ENCODE data around the gene NCBP3.

Gene NCBP3

GRCh38 chr17:3815122-3815521 lies 30.9 kb downstream of the NCBP3 start:
- Histone ChIP-seq H2AK5ac (ENCODE audit: low read length) (no peak overlapping the region), H3K36me3 (ENCODE audit: control insufficient read depth in 1 of 2, insufficient read depth in 2 of 2, low read length in 2 of 2) (peaks cover 49 to 65% of the 10 kb centered on the region in 2 experiments), H3K14ac (ENCODE audit: low read length) (no peak overlapping the region), H2AFZ (ENCODE audit: insufficient read depth, low read length, poor library complexity) (no peak overlapping the region), H3K79me1 (ENCODE audit: low read length) (no peaks in the 10 kb centered on the region), H3K4me1 (ENCODE audit: control insufficient read depth in 1 of 2, insufficient read depth in 2 of 2, low read length in 2 of 2) (no peaks in the 10 kb centered on the region), H3K27me3 (ENCODE audit: insufficient read depth, low read length) (no peaks in the 10 kb centered on the region), H3K4me3 (ENCODE audit: low read depth, low read length) (no peak overlapping the region), H4K91ac (ENCODE audit: low read depth, low read length) (no peak overlapping the region), H3K79me2 (ENCODE audit: control insufficient read depth, insufficient read depth, low read length, poor library complexity) (no peaks in the 10 kb centered on the region), H4K12ac (ENCODE audit: low read depth, low read length) (no peak overlapping the region), H3K9me3 (ENCODE audit: insufficient read depth, low read depth, low read length) (no peaks in the 10 kb centered on the region), H2BK120ac (ENCODE audit: insufficient read depth, low read length, poor library complexity) (no peak overlapping the region), H3K4ac (ENCODE audit: low read depth, low read length) (no peak overlapping the region), H3K23ac (ENCODE audit: low read length) (no peak overlapping the region), H2BK12ac (ENCODE audit: low read length) (no peak overlapping the region), H3K18ac (ENCODE audit: low read length) (no peak overlapping the region), H4K8ac (ENCODE audit: low read depth, low read length) (no peak overlapping the region), H3K9ac (ENCODE audit: low read length) (no peak overlapping the region), H2BK5ac (ENCODE audit: low read depth, low read length, poor library complexity) (no peak overlapping the region), H3K4me2 (ENCODE audit: low read length) (no peak overlapping the region), H3K27ac (ENCODE audit: low read depth, low read length) (no peak overlapping the region)
- DNase-seq, result no peak
- WGBS (ENCODE audit: extremely low coverage, insufficient coverage, insufficient read length), result no CpG with 5 or more reads among the region's 6 CpGs

- no peaks in the 10 kb centered on the region for H3K27me3 ChIP-seq (ENCODE audit: insufficient read depth, low read length)
- H2AK5ac ChIP-seq (ENCODE audit: low read length), result no peak overlapping the region
- no peak overlapping the region for H2BK12ac ChIP-seq (ENCODE audit: low read length)
- no peaks in the 10 kb centered on the region for H3K79me1 ChIP-seq (ENCODE audit: low read length)
- H3K14ac ChIP-seq (ENCODE audit: low read length), result no peak overlapping the region
- no peak overlapping the region for H2BK120ac ChIP-seq (ENCODE audit: insufficient read depth, low read length, poor library complexity)
- H3K9me3 ChIP-seq (ENCODE audit: insufficient read depth, low read depth, low read length), result no peaks in the 10 kb centered on the region
- H3K4me2 ChIP-seq (ENCODE audit: low read length), result no peak overlapping the region
- no peaks in the 10 kb centered on the region for H3K79me2 ChIP-seq (ENCODE audit: control insufficient read depth, insufficient read depth, low read length, poor library complexity)
- no peaks in the 10 kb centered on the region for H3K4me1 ChIP-seq (ENCODE audit: control insufficient read depth in 1 of 2, insufficient read depth in 2 of 2, low read length in 2 of 2)
- H3K36me3 ChIP-seq (ENCODE audit: control insufficient read depth in 1 of 2, insufficient read depth in 2 of 2, low read length in 2 of 2), result peaks cover 47 to 64% of the 10 kb centered on the region in 2 experiments
- H4K12ac ChIP-seq (ENCODE audit: low read depth, low read length), result no peak overlapping the region
- H2AFZ ChIP-seq (ENCODE audit: insufficient read depth, low read length, poor library complexity), result no peak overlapping the region
- H3K4me3 ChIP-seq (ENCODE audit: low read depth, low read length), result no peak overlapping the region
- no peak overlapping the region for H3K4ac ChIP-seq (ENCODE audit: low read depth, low read length)
- no peak for DNase-seq
- H2BK5ac ChIP-seq (ENCODE audit: low read depth, low read length, poor library complexity), result no peak overlapping the region
- no peak overlapping the region for H4K91ac ChIP-seq (ENCODE audit: low read depth, low read length)
- H3K18ac ChIP-seq (ENCODE audit: low read length), result no peak overlapping the region
- H4K8ac ChIP-seq (ENCODE audit: low read depth, low read length), result no peak overlapping the region
- no peak overlapping the region for H3K27ac ChIP-seq (ENCODE audit: low read depth, low read length)
- no peak overlapping the region for H3K9ac ChIP-seq (ENCODE audit: low read length)
- no CpG with 5 or more reads among the region's 13 CpGs for WGBS (ENCODE audit: extremely low coverage, insufficient coverage, insufficient read length)
- no peak overlapping the region for H3K23ac ChIP-seq (ENCODE audit: low read length)
Observed at GRCh38 chr17:3814361-3814760, 31.7 kb downstream of the NCBP3 start.

DNA sequence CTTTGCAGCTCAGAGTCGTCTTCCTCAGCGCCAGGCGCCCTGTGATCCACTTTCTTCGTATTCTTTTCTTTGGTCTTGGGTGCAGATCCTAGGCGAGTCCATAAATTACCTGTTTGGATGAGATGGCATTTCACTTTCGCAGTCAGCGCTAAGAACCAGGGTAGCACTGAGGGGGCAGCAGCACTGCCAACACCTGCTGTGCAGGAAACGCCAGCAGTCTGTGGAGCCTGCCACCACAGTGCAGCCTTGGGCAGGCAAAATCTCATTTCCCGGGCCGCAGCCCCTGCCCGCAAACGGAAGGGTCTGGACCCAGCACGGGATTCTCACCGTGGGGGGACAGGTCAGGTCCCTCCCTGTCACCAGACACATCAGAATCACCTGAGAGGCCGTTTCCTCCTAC lies 32.9 kb downstream of the NCBP3 start:
- Histone ChIP-seq H3K4ac (ENCODE audit: low read depth, low read length) (no peak overlapping the region), H3K18ac (ENCODE audit: low read length) (no peak overlapping the region), H4K12ac (ENCODE audit: low read depth, low read length) (no peak overlapping the region), H2BK5ac (ENCODE audit: low read depth, low read length, poor library complexity) (no peak overlapping the region), H3K4me3 (ENCODE audit: low read depth, low read length) (no peak overlapping the region), H3K9me3 (ENCODE audit: insufficient read depth, low read depth, low read length) (no peaks in the 10 kb centered on the region), H3K9ac (ENCODE audit: low read length) (no peak overlapping the region), H3K14ac (ENCODE audit: low read length) (no peak overlapping the region), H2AFZ (ENCODE audit: insufficient read depth, low read length, poor library complexity) (no peak overlapping the region), H3K27ac (ENCODE audit: low read depth, low read length) (no peak overlapping the region), H2AK5ac (ENCODE audit: low read length) (no peak overlapping the region), H3K79me1 (ENCODE audit: low read length) (no peaks in the 10 kb centered on the region), H2BK12ac (ENCODE audit: low read length) (no peak overlapping the region), H3K27me3 (ENCODE audit: insufficient read depth, low read length) (no peaks in the 10 kb centered on the region), H3K23ac (ENCODE audit: low read length) (no peak overlapping the region), H2BK120ac (ENCODE audit: insufficient read depth, low read length, poor library complexity) (no peak overlapping the region), H3K36me3 (ENCODE audit: control insufficient read depth in 1 of 2, insufficient read depth in 2 of 2, low read length in 2 of 2) (peaks cover 43 to 62% of the 10 kb centered on the region in 2 experiments), H3K4me2 (ENCODE audit: low read length) (no peak overlapping the region), H3K79me2 (ENCODE audit: control insufficient read depth, insufficient read depth, low read length, poor library complexity) (no peaks in the 10 kb centered on the region), H4K91ac (ENCODE audit: low read depth, low read length) (no peak overlapping the region), H4K8ac (ENCODE audit: low read depth, low read length) (no peak overlapping the region), H3K4me1 (ENCODE audit: control insufficient read depth in 1 of 2, insufficient read depth in 2 of 2, low read length in 2 of 2) (no peaks in the 10 kb centered on the region)
- WGBS (ENCODE audit: extremely low coverage, insufficient coverage, insufficient read length), result no CpG with 5 or more reads among the region's 15 CpGs
- DNase-seq, result no peak

GRCh38 chr17:3812771-3813170 lies 33.3 kb downstream of the NCBP3 start:
- Histone ChIP-seq H3K14ac (ENCODE audit: low read length) (no peak overlapping the region), H3K4ac (ENCODE audit: low read depth, low read length) (no peak overlapping the region), H3K27ac (ENCODE audit: low read depth, low read length) (no peak overlapping the region), H3K4me2 (ENCODE audit: low read length) (no peak overlapping the region), H4K12ac (ENCODE audit: low read depth, low read length) (no peak overlapping the region), H3K4me1 (ENCODE audit: control insufficient read depth in 1 of 2, insufficient read depth in 2 of 2, low read length in 2 of 2) (no peaks in the 10 kb centered on the region), H2BK12ac (ENCODE audit: low read length) (no peak overlapping the region), H3K23ac (ENCODE audit: low read length) (no peak overlapping the region), H3K36me3 (ENCODE audit: control insufficient read depth in 1 of 2, insufficient read depth in 2 of 2, low read length in 2 of 2) (peaks cover 43 to 64% of the 10 kb centered on the region in 2 experiments), H3K79me1 (ENCODE audit: low read length) (no peaks in the 10 kb centered on the region), H2AK5ac (ENCODE audit: low read length) (no peak overlapping the region), H3K27me3 (ENCODE audit: insufficient read depth, low read length) (no peaks in the 10 kb centered on the region), H3K4me3 (ENCODE audit: low read depth, low read length) (no peak overlapping the region), H3K18ac (ENCODE audit: low read length) (no peak overlapping the region), H2BK120ac (ENCODE audit: insufficient read depth, low read length, poor library complexity) (no peak overlapping the region), H4K91ac (ENCODE audit: low read depth, low read length) (no peak overlapping the region), H3K9me3 (ENCODE audit: insufficient read depth, low read depth, low read length) (no peaks in the 10 kb centered on the region), H3K79me2 (ENCODE audit: control insufficient read depth, insufficient read depth, low read length, poor library complexity) (no peaks in the 10 kb centered on the region), H2BK5ac (ENCODE audit: low read depth, low read length, poor library complexity) (no peak overlapping the region), H3K9ac (ENCODE audit: low read length) (no peak overlapping the region), H2AFZ (ENCODE audit: insufficient read depth, low read length, poor library complexity) (no peak overlapping the region), H4K8ac (ENCODE audit: low read depth, low read length) (no peak overlapping the region)
- DNase-seq, result peak; percentile 89 to 90
- no CpG with 5 or more reads among the region's 12 CpGs for WGBS (ENCODE audit: extremely low coverage, insufficient coverage, insufficient read length)
